Upper lobe of right lung (tissue), 1 donor: ENCODE data around the gene SPDYA. TPM values are rescaled to one million over a fixed set of nuclear protein-coding genes. Genes with fewer than 3 reads are reported as not detected.

Source experiments
- ATAC-seq: fragments of 200-7000 bp; cut with Tn5 transposase; one replicate; pipeline ENCODE4 v1.9.1; 2020; ENCODE audit warnings: mild to moderate bottlenecking, moderate library complexity
- DNase-seq: peaks from one replicate; pipeline ENCODE4 v3.0.0-alpha.2; 2020
- H3K27ac ChIP-seq: fragments of 200-600 bp; one replicate; pipeline ENCODE4 v1.8.0; 2022
- H3K27me3 ChIP-seq: fragments of 200-600 bp; one replicate; pipeline ENCODE4 v1.8.0; 2022; ENCODE audit warnings: mild to moderate bottlenecking
- H3K36me3 ChIP-seq: fragments of 200-600 bp; one replicate; pipeline ENCODE4 v1.8.0; 2022
- H3K4me1 ChIP-seq: fragments of 200-600 bp; one replicate; pipeline ENCODE4 v1.8.0; 2022
- H3K4me3 ChIP-seq: fragments of 200-600 bp; one replicate; pipeline ENCODE4 v1.8.0; 2022; ENCODE audit warnings: mild to moderate bottlenecking
- H3K9me3 ChIP-seq: fragments of 200-600 bp; one replicate; pipeline ENCODE4 v1.8.0; 2022
- CTCF ChIP-seq: fragments of 200-600 bp; IDR thresholded peaks from one replicate; pipeline ENCODE4 v1.8.0; 2022; ENCODE audit warnings: antibody characterized with exemption
- intact Hi-C: fragments of 100-400 bp; cut with DNase I; formaldehyde crosslinking; loops from one replicate; pipeline ENCODE4 v1.11.0; 2022
- total RNA-seq: library from RNA; stranded (reverse); fragmentation: NEBNext Ultra II Directional; extraction: Animal tissue kit (Norgen Biotek cat#: 25700); gene quantifications from one replicate; pipeline ENCODE4 v1.2.1, GENCODE V29; 2021
- donor health status: DM: no; HTN: yes; CAD: no; lungs with severe emphysema.

SPDYA gene
- total RNA-seq, 1 donor from 2014 or later, result 1.5 TPM

GRCh38 chr2:28809927-28810326, 707 bp upstream of the SPDYA start:
- H3K27me3 ChIP-seq, result no peaks in the 10 kb centered on the region
- peaks cover 12% of the 10 kb centered on the region for H3K36me3 ChIP-seq
- no peak overlapping the region for H3K27ac ChIP-seq
- DNase-seq, result no peak
- intact Hi-C loops, result no loop called here
- peak overlapping the region; percentile 54 for H3K4me3 ChIP-seq
- ATAC-seq, result no peak
- TF ChIP-seq CTCF, result no peak
- H3K9me3 ChIP-seq, result no peaks in the 10 kb centered on the region
- peaks cover 7% of the 10 kb centered on the region for H3K4me1 ChIP-seq

- TF ChIP-seq CTCF, result no peak
- H3K4me3 ChIP-seq, result no peak overlapping the region
- no peak for ATAC-seq
- no peaks in the 10 kb centered on the region for H3K9me3 ChIP-seq
- no peaks in the 10 kb centered on the region for H3K4me1 ChIP-seq
- no peaks in the 10 kb centered on the region for H3K36me3 ChIP-seq
- H3K27me3 ChIP-seq, result no peaks in the 10 kb centered on the region
- intact Hi-C loops, result no loop called here
- H3K27ac ChIP-seq, result no peak overlapping the region
- no peak for DNase-seq
Observed at GRCh38 chr2:28818053-28818452, 7.4 kb downstream of the SPDYA start.

- Histone ChIP-seq H3K36me3 (no peaks in the 10 kb centered on the region), H3K27me3 (no peaks in the 10 kb centered on the region), H3K4me1 (no peaks in the 10 kb centered on the region), H3K27ac (no peak overlapping the region), H3K9me3 (no peaks in the 10 kb centered on the region), H3K4me3 (no peak overlapping the region)
- ATAC-seq, result peak; percentile 93
- DNase-seq, result no peak
- TF ChIP-seq CTCF, result peak; percentile 69
- intact Hi-C loops, result no loop called here
Observed at GRCh38 chr2:28821295-28821958, 10.8 kb downstream of the SPDYA start.

GRCh38 chr2:28822036-28822435, 11.4 kb downstream of the SPDYA start:
- H3K36me3 ChIP-seq, result no peaks in the 10 kb centered on the region
- ATAC-seq (no peak), DNase-seq (no peak)
- H3K4me1 ChIP-seq, result no peaks in the 10 kb centered on the region
- no peak overlapping the region for H3K27ac ChIP-seq
- no peaks in the 10 kb centered on the region for H3K9me3 ChIP-seq
- TF ChIP-seq CTCF, result no peak
- no peak overlapping the region for H3K4me3 ChIP-seq
- H3K27me3 ChIP-seq, result no peaks in the 10 kb centered on the region
- intact Hi-C loops, result no loop called here

GRCh38 chr2:28824207-28824606, 13.6 kb downstream of the SPDYA start:
- H3K36me3 ChIP-seq, result no peaks in the 10 kb centered on the region
- TF ChIP-seq CTCF, result no peak
- H3K4me1 ChIP-seq, result no peaks in the 10 kb centered on the region
- H3K4me3 ChIP-seq, result no peak overlapping the region
- no peak overlapping the region for H3K27ac ChIP-seq
- no peak for ATAC-seq
- H3K9me3 ChIP-seq, result no peaks in the 10 kb centered on the region
- intact Hi-C loops, result no loop called here
- no peaks in the 10 kb centered on the region for H3K27me3 ChIP-seq
- no peak for DNase-seq

GRCh38 chr2:28824870-28825269, 14.2 kb downstream of the SPDYA start:
- DNase-seq (no peak), ATAC-seq (no peak)
- intact Hi-C loops, result no loop called here
- Histone ChIP-seq H3K27me3 (no peaks in the 10 kb centered on the region), H3K36me3 (no peaks in the 10 kb centered on the region), H3K4me3 (no peak overlapping the region), H3K4me1 (no peaks in the 10 kb centered on the region), H3K9me3 (no peaks in the 10 kb centered on the region), H3K27ac (no peak overlapping the region)
- TF ChIP-seq CTCF, result no peak
